GM12865 (cell line): Measurements from ENCODE around the gene ADGRL4.

ENCODE experiments used
- DNase-seq: peaks from one replicate; pipeline ENCODE4 v3.0.0; 2010; ENCODE audit warnings: low read depth
- H3K4me3 ChIP-seq: 2 replicates; pipeline ENCODE4 v1.5.1; 2011; ENCODE audit warnings: mild to moderate bottlenecking, low read depth, low read length, control low read depth
- TF ChIP-seq, protein P1 (sequence below): IDR thresholded peaks from 2 replicates; pipeline ENCODE4 v1.5.1; 2011; ENCODE audit warnings: low read length, control low read depth, low read depth, inconsistent platforms; ENCODE audit not compliant: insufficient read depth; ENCODE audit errors: missing control alignments

The ADGRL4 gene

DNA sequence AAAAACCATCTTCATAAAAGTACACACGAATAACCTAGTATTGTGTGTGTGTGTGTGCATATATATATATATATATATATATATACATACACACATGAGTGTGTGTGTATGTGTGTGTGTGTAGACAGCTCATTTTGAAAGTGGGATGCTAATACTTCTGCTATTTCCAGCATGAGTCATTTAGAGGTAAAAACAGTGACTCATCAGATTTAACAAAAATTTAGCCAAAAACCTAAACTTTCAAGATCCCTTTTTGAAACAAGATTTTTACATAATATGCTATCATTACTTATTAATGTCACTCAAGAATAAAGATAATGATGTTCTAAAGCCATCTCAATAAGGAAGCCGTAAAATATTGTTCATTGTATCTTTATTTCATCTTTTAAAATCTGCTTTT is 35.6 kb upstream of the ADGRL4 start:
- peak; percentile 67 for DNase-seq
- TF ChIP-seq, protein P1, sequence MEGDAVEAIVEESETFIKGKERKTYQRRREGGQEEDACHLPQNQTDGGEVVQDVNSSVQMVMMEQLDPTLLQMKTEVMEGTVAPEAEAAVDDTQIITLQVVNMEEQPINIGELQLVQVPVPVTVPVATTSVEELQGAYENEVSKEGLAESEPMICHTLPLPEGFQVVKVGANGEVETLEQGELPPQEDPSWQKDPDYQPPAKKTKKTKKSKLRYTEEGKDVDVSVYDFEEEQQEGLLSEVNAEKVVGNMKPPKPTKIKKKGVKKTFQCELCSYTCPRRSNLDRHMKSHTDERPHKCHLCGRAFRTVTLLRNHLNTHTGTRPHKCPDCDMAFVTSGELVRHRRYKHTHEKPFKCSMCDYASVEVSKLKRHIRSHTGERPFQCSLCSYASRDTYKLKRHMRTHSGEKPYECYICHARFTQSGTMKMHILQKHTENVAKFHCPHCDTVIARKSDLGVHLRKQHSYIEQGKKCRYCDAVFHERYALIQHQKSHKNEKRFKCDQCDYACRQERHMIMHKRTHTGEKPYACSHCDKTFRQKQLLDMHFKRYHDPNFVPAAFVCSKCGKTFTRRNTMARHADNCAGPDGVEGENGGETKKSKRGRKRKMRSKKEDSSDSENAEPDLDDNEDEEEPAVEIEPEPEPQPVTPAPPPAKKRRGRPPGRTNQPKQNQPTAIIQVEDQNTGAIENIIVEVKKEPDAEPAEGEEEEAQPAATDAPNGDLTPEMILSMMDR, result no peak
- no peak overlapping the region for H3K4me3 ChIP-seq

DNA sequence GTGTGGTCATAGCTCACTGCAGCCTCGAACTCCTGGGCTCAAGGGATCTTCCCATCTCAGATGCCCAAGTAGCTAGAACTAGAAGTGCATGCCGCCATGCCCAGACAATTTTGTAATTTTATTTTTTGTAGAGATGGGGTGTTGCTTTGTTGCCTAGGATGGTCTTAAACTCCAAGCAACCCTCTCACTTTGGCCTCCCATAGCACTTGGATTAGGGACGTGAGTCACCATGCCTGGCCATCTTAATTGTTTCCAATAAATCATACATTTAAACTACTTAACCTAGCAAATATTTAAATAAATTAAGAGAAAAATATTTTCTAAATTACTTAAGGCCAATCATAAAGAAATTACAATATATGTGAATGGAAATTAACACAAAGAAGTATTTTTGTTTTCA is 35.1 kb upstream of the ADGRL4 start:
- TF ChIP-seq, protein P1, result no peak
- H3K4me3 ChIP-seq, result no peak overlapping the region
- no peak for DNase-seq

DNA sequence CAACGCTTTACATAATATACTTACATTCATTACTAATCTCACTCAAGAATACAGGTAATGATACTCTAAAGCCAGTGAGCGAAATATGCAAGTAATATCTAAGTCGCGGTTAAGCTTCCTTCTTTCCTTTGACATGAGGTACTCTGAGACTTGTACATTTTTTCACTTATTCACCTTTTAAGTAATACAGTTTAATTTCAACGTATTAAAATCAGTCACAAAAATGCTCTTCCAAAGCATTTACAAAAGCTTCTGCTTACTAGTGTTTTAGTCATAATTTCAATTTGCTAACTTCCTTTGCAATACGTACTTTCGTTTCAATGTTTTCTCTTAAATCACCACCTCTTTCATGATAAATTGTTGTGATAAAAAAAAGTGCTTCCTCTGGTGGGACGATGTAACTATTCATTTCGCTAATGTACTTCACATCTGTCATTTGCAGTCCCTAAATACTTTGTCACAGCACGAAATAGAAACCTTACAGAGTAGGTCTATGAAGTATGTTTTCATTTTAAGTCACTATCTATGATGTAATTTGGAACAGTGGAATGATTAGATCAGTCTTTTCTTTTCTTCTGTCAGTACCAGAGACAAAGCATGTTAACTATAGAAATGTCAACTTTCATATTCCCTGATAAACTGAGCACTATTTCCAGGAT is 34.0 kb upstream of the ADGRL4 start:
- TF ChIP-seq, protein P1, result no peak
- H3K4me3 ChIP-seq, result no peak overlapping the region
- DNase-seq, result peak; percentile 61

DNA sequence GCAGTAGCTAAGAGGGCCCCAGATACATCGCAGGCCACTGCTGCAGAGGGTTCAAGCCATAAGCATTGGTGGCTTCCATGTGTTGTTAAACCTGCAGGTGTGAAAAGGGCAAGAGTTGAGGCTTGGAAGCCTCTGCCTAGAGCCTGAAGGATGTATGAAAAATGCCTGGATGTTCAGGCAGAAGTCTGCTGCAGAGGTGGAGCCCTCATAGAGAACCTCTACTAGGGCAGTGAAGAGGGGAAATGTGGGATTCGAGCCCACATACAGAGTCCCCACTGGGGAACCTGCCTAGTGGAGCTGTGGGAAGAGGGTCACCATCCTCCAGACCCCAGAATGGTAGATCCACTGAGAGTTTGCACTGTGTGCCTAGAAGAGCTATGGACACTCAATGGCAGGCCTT is 30.6 kb upstream of the ADGRL4 start:
- TF ChIP-seq, protein P1, result no peak
- H3K4me3 ChIP-seq, result no peak overlapping the region
- DNase-seq, result no peak

DNA sequence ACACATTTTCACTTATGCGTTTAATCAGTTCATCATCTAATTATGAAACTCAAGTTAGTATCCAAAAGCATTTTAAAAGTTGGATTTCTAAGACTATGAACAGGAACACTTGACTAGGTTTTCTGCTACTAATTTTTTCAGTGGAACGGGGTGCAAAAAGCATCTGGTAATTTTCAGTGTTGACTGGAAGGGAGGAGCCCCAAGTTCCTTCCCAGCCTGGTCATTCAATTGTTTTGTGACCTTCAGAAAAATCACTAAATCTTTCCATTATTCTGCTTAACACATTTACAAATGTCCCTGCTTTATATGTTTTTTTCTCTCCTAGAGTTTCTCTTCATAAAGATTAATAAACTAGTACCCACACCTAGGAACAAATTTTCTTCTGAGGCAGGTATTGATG is 6.0 kb upstream of the ADGRL4 start:
- no peak for DNase-seq
- TF ChIP-seq, protein P1, result no peak
- no peak overlapping the region for H3K4me3 ChIP-seq

DNA sequence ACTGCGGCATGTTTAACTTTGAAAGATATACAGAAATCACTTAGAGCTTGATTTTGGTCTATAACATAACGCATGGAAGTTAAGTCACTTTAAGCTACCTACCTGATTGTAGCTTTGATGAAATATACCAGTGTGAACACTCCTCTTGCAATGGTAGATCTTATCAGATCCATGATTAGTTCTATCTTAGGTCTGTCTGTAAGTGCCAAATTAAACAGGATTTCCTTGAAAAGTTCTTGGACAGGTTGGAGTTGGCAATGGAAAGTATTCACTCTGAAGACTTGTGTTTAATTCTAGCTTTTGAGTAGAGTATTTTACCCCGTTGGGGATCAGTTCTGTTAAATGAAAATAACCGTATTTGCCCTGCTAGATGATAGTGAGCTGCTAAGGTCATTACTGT is 4.1 kb upstream of the ADGRL4 start:
- no peak for DNase-seq
- no peak overlapping the region for H3K4me3 ChIP-seq
- TF ChIP-seq, protein P1, result no peak

DNA sequence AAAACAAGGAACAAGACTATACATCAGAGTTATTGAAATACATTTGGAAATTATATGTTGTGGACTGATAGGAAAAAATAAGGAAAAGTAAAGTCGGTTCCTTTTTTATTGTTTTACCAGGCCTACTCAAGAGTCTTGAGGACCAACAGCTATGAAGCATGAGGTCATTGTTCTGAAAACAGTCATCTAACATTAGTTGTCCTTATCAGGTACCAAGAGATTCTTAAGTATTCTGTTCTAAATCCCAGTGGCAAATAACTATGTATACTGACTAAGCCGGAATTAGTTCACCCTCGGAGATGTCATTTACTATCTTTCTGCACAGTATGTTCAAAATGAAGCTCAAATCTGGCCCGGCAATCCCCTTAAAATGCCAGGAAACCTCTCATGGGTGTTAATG is 585 bp downstream of the ADGRL4 start:
- no peak for DNase-seq
- no peak overlapping the region for H3K4me3 ChIP-seq
- TF ChIP-seq, protein P1, result no peak
